ENCODE data around the gene IRF2. TPM values are rescaled to one million over a fixed set of nuclear protein-coding genes. Genes with fewer than 3 reads are reported as not detected.

IRF2 gene
- total RNA-seq, 1 experiment from 2014 or later: 40.1 TPM

GRCh38 chr4:184473499-184474262 lies 669 bp downstream of the IRF2 start:
- peak; percentile 50 for DNase-seq (ENCODE audit: low read depth)

- peak; percentile 69 for DNase-seq (ENCODE audit: low read depth)
Observed at GRCh38 chr4:184472614-184473498, 1.5 kb downstream of the IRF2 start.

- DNase-seq (ENCODE audit: low read depth): no peak
Observed at GRCh38 chr4:184471881-184472613, 2.3 kb downstream of the IRF2 start.

GRCh38 chr4:184470785-184471110 lies 3.6 kb downstream of the IRF2 start:
- no peak for DNase-seq (ENCODE audit: low read depth)

- DNase-seq (ENCODE audit: low read depth): no peak
Observed at GRCh38 chr4:184466634-184467033, 7.7 kb downstream of the IRF2 start.

GRCh38 chr4:184464759-184465454 lies 9.4 kb downstream of the IRF2 start:
- DNase-seq (ENCODE audit: low read depth): no peak

- no peak for DNase-seq (ENCODE audit: low read depth)
Observed at GRCh38 chr4:184463856-184464255, 10.5 kb downstream of the IRF2 start.

GRCh38 chr4:184463158-184463557 lies 11.2 kb downstream of the IRF2 start:
- DNase-seq (ENCODE audit: low read depth): no peak

GRCh38 chr4:184462724-184463123 lies 11.6 kb downstream of the IRF2 start:
- DNase-seq (ENCODE audit: low read depth): no peak

- no peak for DNase-seq (ENCODE audit: low read depth)
Observed at GRCh38 chr4:184461711-184462441, 12.5 kb downstream of the IRF2 start.

- DNase-seq (ENCODE audit: low read depth): no peak
Observed at GRCh38 chr4:184460499-184461285, 13.7 kb downstream of the IRF2 start.

GRCh38 chr4:184459413-184459812 lies 14.9 kb downstream of the IRF2 start:
- DNase-seq (ENCODE audit: low read depth): peak; percentile 57

- no peak for DNase-seq (ENCODE audit: low read depth)
Observed at GRCh38 chr4:184457535-184458249, 16.7 kb downstream of the IRF2 start.

- DNase-seq (ENCODE audit: low read depth): no peak
Observed at GRCh38 chr4:184456337-184456736, 18.0 kb downstream of the IRF2 start.

GRCh38 chr4:184455299-184455698 lies 19.1 kb downstream of the IRF2 start:
- no peak for DNase-seq (ENCODE audit: low read depth)

- DNase-seq (ENCODE audit: low read depth): peak; percentile 66
Observed at GRCh38 chr4:184453365-184454160, 20.8 kb downstream of the IRF2 start.

GRCh38 chr4:184452740-184453139 lies 21.6 kb downstream of the IRF2 start:
- DNase-seq (ENCODE audit: low read depth): no peak

GRCh38 chr4:184451726-184452125 lies 22.6 kb downstream of the IRF2 start:
- DNase-seq (ENCODE audit: low read depth): no peak

Data from M059J (cell line).